Measurements from ENCODE around the gene ENTPD1.
"Not testable (repeated sequence)": the region's sequence is repeated elsewhere in the genome, so short reads cannot be mapped to it uniquely, and the experiment has no call there.

Gene ENTPD1

GRCh38 chr10:95798096-95798855, 42.3 kb downstream of the ENTPD1 start:
- DNase-seq: no peak

GRCh38 chr10:95800286-95800685, 44.3 kb downstream of the ENTPD1 start:
- DNase-seq: not testable (repeated sequence)

GRCh38 chr10:95806687-95807380, 50.9 kb downstream of the ENTPD1 start:
- DNase-seq: not testable (repeated sequence)

- DNase-seq: not testable (repeated sequence)
Measured at GRCh38 chr10:95808705-95809308, 52.8 kb downstream of the ENTPD1 start.

- no peak for DNase-seq
Measured at GRCh38 chr10:95809370-95810197, 53.6 kb downstream of the ENTPD1 start.

- no peak for DNase-seq
Measured at GRCh38 chr10:95810198-95810976, 54.4 kb downstream of the ENTPD1 start.

- DNase-seq: no peak
Measured at GRCh38 chr10:95813054-95813685, 57.2 kb downstream of the ENTPD1 start.

GRCh38 chr10:95814011-95814727, 58.2 kb downstream of the ENTPD1 start:
- DNase-seq: no peak

- no peak for DNase-seq
Measured at GRCh38 chr10:95815133-95815532, 59.2 kb downstream of the ENTPD1 start.

- no peak for DNase-seq
Measured at GRCh38 chr10:95815701-95816240, 59.8 kb downstream of the ENTPD1 start.

- no peak for DNase-seq
Measured at GRCh38 chr10:95818010-95818409, 62.0 kb downstream of the ENTPD1 start.

- DNase-seq: no peak
Measured at GRCh38 chr10:95818668-95819067, 62.7 kb downstream of the ENTPD1 start.

- no peak for DNase-seq
Measured at GRCh38 chr10:95819620-95820329, 63.8 kb downstream of the ENTPD1 start.

- no peak for DNase-seq
Measured at GRCh38 chr10:95820363-95820762, 64.4 kb downstream of the ENTPD1 start.

- DNase-seq: no peak
Measured at GRCh38 chr10:95821720-95822119, 65.8 kb downstream of the ENTPD1 start.

- no peak for DNase-seq
Measured at GRCh38 chr10:95830044-95830443, 74.1 kb downstream of the ENTPD1 start.

GRCh38 chr10:95831076-95831475, 75.1 kb downstream of the ENTPD1 start:
- DNase-seq: no peak

GRCh38 chr10:95831515-95831914, 75.6 kb downstream of the ENTPD1 start:
- DNase-seq: no peak

GRCh38 chr10:95832216-95833041, 76.5 kb downstream of the ENTPD1 start:
- DNase-seq: no peak
